Lower leg skin (tissue), 3 donors: ENCODE measurements around the gene FURIN.

ENCODE experiments used
- POLR2A ChIP-seq, 2 donors: fragments of 450-650 bp; IDR thresholded peaks; one replicate each; pipeline ENCODE4 v1.6.1; 2016 to 2017; ENCODE audit warnings: antibody characterized with exemption in 2 of 2, mild to moderate bottlenecking in 1 of 2, moderate library complexity in 1 of 2
- TF ChIP-seq, protein P1 (sequence below), 3 donors: fragments of 450-650 bp; IDR thresholded peaks; one replicate each; pipeline ENCODE4 v1.5.1; 2016; ENCODE audit warnings: antibody characterized with exemption in 3 of 3, mild to moderate bottlenecking in 3 of 3, moderate library complexity in 2 of 3

DNA sequence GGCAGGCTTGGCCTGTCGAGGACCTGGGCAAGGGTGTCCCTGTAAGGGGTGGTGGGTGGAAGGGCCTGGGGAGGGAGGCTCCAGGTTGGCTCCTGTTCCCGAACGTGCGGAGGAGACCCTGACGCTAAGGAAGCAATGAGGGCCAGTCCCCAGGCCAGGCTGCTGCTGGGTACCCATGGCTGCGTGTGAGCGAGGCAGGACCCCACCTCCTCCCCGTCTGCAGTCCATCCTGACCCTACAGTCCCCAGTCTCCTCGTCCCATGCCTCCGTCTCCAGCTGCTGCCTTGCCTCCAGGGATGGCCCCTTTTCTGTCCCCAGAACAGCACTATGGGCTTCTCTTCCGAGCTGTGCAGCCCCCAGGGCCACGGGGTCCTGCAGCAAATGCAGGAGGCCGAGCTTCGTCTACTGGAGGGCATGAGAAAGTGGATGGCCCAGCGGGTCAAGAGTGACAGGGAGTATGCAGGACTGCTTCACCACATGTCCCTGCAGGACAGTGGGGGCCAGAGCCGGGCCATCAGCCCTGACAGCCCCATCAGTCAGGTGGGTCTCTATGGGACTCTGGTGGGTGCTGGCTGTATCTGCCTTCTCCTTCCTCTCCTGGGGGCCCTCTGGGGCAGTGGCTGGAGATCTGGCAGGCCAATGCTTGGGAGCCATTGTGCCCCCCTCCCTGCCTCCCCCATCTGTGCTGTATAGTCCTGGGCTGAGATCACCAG is 16.5 kb downstream of the FURIN start:
- TF ChIP-seq, protein P1, sequence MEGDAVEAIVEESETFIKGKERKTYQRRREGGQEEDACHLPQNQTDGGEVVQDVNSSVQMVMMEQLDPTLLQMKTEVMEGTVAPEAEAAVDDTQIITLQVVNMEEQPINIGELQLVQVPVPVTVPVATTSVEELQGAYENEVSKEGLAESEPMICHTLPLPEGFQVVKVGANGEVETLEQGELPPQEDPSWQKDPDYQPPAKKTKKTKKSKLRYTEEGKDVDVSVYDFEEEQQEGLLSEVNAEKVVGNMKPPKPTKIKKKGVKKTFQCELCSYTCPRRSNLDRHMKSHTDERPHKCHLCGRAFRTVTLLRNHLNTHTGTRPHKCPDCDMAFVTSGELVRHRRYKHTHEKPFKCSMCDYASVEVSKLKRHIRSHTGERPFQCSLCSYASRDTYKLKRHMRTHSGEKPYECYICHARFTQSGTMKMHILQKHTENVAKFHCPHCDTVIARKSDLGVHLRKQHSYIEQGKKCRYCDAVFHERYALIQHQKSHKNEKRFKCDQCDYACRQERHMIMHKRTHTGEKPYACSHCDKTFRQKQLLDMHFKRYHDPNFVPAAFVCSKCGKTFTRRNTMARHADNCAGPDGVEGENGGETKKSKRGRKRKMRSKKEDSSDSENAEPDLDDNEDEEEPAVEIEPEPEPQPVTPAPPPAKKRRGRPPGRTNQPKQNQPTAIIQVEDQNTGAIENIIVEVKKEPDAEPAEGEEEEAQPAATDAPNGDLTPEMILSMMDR (IDR thresholded peaks at IDR 0.05), result no peak
- TF ChIP-seq POLR2A (IDR thresholded peaks at IDR 0.05), result no peak
